Parathyroid adenoma (tissue), 2 donors: ENCODE results near the gene C6.

ENCODE experiments used
- H2AFZ ChIP-seq: fragments of 300-600 bp; sonication (generic); one replicate; pipeline ENCODE4 v1.7.0; 2017; ENCODE audit warnings: antibody characterized with exemption, mild to moderate bottlenecking
- H3K27ac ChIP-seq: fragments of 300-600 bp; sonication (generic); one replicate; pipeline ENCODE4 v1.7.0; 2017
- H3K27me3 ChIP-seq: fragments of 300-600 bp; sonication (generic); one replicate; pipeline ENCODE4 v1.7.0; 2017; ENCODE audit warnings: low read length; ENCODE audit not compliant: control insufficient read depth, insufficient read depth
- H3K36me3 ChIP-seq: fragments of 300-600 bp; sonication (generic); one replicate; pipeline ENCODE4 v1.7.0; 2017; ENCODE audit warnings: low read length; ENCODE audit not compliant: control insufficient read depth, insufficient read depth
- H3K4me1 ChIP-seq: fragments of 300-600 bp; sonication (generic); one replicate; pipeline ENCODE4 v1.7.0; 2017; ENCODE audit warnings: control low read depth
- H3K4me2 ChIP-seq: fragments of 300-600 bp; sonication (generic); one replicate; pipeline ENCODE4 v1.7.0; 2017; ENCODE audit warnings: low read length
- H3K4me3 ChIP-seq: fragments of 300-600 bp; sonication (generic); one replicate; pipeline ENCODE4 v1.7.0; 2017; ENCODE audit warnings: low read depth, low read length
- H3K79me2 ChIP-seq: fragments of 300-600 bp; sonication (generic); one replicate; pipeline ENCODE4 v1.7.0; 2017; ENCODE audit warnings: control low read depth
- H3K9ac ChIP-seq: fragments of 300-600 bp; sonication (generic); one replicate; pipeline ENCODE4 v1.7.0; 2017; ENCODE audit warnings: mild to moderate bottlenecking
- H3K9me3 ChIP-seq: fragments of 300-600 bp; sonication (generic); one replicate; pipeline ENCODE4 v1.7.0; 2017; ENCODE audit warnings: low read length; ENCODE audit not compliant: control insufficient read depth
- TF ChIP-seq, protein P1 (sequence below): fragments of 300-600 bp; sonication (generic); IDR thresholded peaks from one replicate; pipeline ENCODE4 v1.7.0; 2017; ENCODE audit warnings: antibody characterized with exemption, mild to moderate bottlenecking
- donor health status: primary hyperparathyroidism.

Gene C6

DNA sequence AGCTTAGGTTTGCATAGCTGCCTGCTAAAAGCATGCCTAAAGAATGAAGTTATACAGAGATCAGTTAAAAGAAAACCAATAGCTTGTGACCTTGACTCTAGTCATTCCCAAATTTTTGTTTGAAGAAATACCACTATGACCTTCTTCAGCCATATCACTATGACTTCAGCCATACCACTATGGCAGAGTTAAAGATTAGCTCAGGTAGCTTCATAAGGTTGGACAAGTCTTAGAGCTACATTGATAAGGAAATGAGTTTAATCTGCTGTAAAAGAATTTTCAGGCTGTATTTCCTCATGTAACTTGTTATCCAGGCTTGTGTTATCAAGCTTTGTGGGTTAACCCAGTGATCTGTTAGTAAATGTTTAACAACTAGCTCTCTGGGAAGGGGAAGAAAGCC, 30.7 kb downstream of the C6 start:
- Histone ChIP-seq H3K9me3 (no peaks in the 10 kb centered on the region), H3K4me3 (no peak overlapping the region), H3K27me3 (no peaks in the 10 kb centered on the region), H2AFZ (no peak overlapping the region), H3K27ac (no peak overlapping the region), H3K4me1 (no peaks in the 10 kb centered on the region), H3K9ac (no peak overlapping the region), H3K4me2 (no peak overlapping the region), H3K36me3 (no peaks in the 10 kb centered on the region), H3K79me2 (no peaks in the 10 kb centered on the region)
- TF ChIP-seq, protein P1, sequence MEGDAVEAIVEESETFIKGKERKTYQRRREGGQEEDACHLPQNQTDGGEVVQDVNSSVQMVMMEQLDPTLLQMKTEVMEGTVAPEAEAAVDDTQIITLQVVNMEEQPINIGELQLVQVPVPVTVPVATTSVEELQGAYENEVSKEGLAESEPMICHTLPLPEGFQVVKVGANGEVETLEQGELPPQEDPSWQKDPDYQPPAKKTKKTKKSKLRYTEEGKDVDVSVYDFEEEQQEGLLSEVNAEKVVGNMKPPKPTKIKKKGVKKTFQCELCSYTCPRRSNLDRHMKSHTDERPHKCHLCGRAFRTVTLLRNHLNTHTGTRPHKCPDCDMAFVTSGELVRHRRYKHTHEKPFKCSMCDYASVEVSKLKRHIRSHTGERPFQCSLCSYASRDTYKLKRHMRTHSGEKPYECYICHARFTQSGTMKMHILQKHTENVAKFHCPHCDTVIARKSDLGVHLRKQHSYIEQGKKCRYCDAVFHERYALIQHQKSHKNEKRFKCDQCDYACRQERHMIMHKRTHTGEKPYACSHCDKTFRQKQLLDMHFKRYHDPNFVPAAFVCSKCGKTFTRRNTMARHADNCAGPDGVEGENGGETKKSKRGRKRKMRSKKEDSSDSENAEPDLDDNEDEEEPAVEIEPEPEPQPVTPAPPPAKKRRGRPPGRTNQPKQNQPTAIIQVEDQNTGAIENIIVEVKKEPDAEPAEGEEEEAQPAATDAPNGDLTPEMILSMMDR = no peak

- Histone ChIP-seq H3K27ac (no peak overlapping the region), H3K4me1 (no peaks in the 10 kb centered on the region), H3K27me3 (no peaks in the 10 kb centered on the region), H3K4me2 (no peak overlapping the region), H3K36me3 (no peaks in the 10 kb centered on the region), H3K79me2 (no peaks in the 10 kb centered on the region), H3K4me3 (no peak overlapping the region), H3K9ac (no peak overlapping the region), H2AFZ (no peak overlapping the region), H3K9me3 (no peaks in the 10 kb centered on the region)
- TF ChIP-seq, protein P1 = no peak
Observed at GRCh38 chr5:41181691-41182564, 31.4 kb downstream of the C6 start.

GRCh38 chr5:41176952-41177351, 36.4 kb downstream of the C6 start:
- no peaks in the 10 kb centered on the region for H3K79me2 ChIP-seq
- TF ChIP-seq, protein P1 = no peak
- no peak overlapping the region for H3K4me3 ChIP-seq
- H3K9ac ChIP-seq = no peak overlapping the region
- no peak overlapping the region for H3K27ac ChIP-seq
- H3K4me2 ChIP-seq = no peak overlapping the region
- H3K4me1 ChIP-seq = no peaks in the 10 kb centered on the region
- H3K36me3 ChIP-seq = no peaks in the 10 kb centered on the region
- H3K9me3 ChIP-seq = no peaks in the 10 kb centered on the region
- H2AFZ ChIP-seq = no peak overlapping the region
- H3K27me3 ChIP-seq = no peaks in the 10 kb centered on the region

- no peak overlapping the region for H3K27ac ChIP-seq
- H3K9ac ChIP-seq = no peak overlapping the region
- H3K27me3 ChIP-seq = no peaks in the 10 kb centered on the region
- no peak overlapping the region for H2AFZ ChIP-seq
- H3K4me2 ChIP-seq = no peak overlapping the region
- no peaks in the 10 kb centered on the region for H3K4me1 ChIP-seq
- TF ChIP-seq, protein P1 = no peak
- H3K36me3 ChIP-seq = no peaks in the 10 kb centered on the region
- no peaks in the 10 kb centered on the region for H3K79me2 ChIP-seq
- H3K4me3 ChIP-seq = no peak overlapping the region
- H3K9me3 ChIP-seq = no peaks in the 10 kb centered on the region
Observed at GRCh38 chr5:41172012-41172411, 41.3 kb downstream of the C6 start.

DNA sequence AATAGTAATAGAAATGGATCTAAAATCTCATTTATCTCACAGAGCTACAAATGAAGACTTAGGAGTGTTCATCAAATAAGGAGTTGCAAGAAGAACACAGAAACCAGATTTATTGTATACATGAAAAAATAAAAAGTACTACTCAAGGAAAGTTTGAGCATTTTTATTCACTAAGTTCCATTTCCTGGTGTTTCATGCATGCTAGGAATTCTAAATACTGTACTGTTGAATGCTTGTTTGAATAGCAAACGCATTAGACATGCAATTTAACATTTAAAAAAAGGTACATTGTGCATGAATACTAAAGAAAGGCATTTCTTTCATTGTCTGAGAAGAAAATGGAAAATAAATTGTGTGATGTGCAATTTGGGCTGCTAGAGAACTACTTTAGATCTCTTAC, 52.1 kb downstream of the C6 start:
- Histone ChIP-seq H3K36me3 (no peaks in the 10 kb centered on the region), H3K4me2 (no peak overlapping the region), H3K27ac (no peak overlapping the region), H2AFZ (no peak overlapping the region), H3K4me3 (no peak overlapping the region), H3K4me1 (no peaks in the 10 kb centered on the region), H3K79me2 (no peaks in the 10 kb centered on the region), H3K9me3 (no peaks in the 10 kb centered on the region), H3K9ac (no peak overlapping the region), H3K27me3 (no peaks in the 10 kb centered on the region)
- TF ChIP-seq, protein P1 = no peak
